ENCODE results near the gene PLD4. TPM values are rescaled to one million over a fixed set of nuclear protein-coding genes. Genes with fewer than 3 reads are reported as not detected.
"Not testable (repeated sequence)": the region's sequence is repeated elsewhere in the genome, so short reads cannot be mapped to it uniquely, and the experiment has no call there.

Gene PLD4
- total and polyA plus RNA-seq, 7 donors, result 0.04 to 0.25 TPM; not detected in 5

DNA sequence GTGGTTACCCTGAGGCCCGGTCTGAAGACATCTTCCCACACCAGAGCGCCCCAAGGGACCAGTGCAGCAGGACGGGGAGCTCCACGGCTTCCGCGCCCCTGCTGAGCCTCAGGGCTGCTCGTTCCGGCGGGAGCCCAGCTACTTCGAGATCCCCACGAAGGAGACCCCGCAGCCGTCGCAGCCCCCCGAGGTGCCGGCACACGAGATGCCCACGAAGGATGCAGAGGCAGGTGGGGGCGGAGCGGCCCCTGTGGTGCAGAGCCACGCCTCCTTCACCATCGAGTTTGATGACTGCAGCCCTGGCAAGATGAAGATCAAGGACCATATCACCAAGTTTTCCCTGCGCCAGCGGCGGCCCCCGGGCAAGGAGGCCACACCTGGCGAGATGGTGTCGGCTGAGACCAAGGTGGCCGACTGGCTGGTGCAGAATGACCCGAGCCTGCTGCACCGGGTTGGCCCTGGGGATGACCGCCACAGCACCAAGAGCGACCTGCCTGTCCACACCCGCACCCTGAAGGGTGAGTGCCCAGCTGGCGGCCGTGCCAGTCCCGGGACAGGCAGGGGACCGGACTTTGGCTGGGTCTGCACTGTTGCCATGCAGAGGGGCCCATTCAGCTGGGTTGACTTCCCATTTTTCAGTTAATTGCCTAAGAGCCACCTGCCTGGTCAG is 41.6 kb upstream of the PLD4 start:
- 90 to 92% (median 91%) methylated on average over 33 to 38 of the region's 38 CpGs for WGBS, 3 donors
- Histone ChIP-seq H3K4me3 (no peak overlapping the region), H3K9me3 (no peaks in the 10 kb centered on the region), H3K27me3 (ENCODE audit: insufficient read depth in 3 of 3, low read length in 2 of 3) (no peaks in the 10 kb centered on the region), H3K36me3 (ENCODE audit: insufficient read depth in 1 of 2, low read depth in 1 of 2) (peaks cover 0 to 64% of the 10 kb centered on the region in 2 donors), H3K27ac (no peak overlapping the region), H3K4me1 (peaks cover 12% of the 10 kb centered on the region)
- intact Hi-C loops (cut with DNase I), result no loop called here
- TF ChIP-seq, protein P1, sequence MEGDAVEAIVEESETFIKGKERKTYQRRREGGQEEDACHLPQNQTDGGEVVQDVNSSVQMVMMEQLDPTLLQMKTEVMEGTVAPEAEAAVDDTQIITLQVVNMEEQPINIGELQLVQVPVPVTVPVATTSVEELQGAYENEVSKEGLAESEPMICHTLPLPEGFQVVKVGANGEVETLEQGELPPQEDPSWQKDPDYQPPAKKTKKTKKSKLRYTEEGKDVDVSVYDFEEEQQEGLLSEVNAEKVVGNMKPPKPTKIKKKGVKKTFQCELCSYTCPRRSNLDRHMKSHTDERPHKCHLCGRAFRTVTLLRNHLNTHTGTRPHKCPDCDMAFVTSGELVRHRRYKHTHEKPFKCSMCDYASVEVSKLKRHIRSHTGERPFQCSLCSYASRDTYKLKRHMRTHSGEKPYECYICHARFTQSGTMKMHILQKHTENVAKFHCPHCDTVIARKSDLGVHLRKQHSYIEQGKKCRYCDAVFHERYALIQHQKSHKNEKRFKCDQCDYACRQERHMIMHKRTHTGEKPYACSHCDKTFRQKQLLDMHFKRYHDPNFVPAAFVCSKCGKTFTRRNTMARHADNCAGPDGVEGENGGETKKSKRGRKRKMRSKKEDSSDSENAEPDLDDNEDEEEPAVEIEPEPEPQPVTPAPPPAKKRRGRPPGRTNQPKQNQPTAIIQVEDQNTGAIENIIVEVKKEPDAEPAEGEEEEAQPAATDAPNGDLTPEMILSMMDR (IDR thresholded peaks at IDR 0.05), result no peak
- DNase-seq, result peak; percentile 10 to 48
- ATAC-seq, result no peak

DNA sequence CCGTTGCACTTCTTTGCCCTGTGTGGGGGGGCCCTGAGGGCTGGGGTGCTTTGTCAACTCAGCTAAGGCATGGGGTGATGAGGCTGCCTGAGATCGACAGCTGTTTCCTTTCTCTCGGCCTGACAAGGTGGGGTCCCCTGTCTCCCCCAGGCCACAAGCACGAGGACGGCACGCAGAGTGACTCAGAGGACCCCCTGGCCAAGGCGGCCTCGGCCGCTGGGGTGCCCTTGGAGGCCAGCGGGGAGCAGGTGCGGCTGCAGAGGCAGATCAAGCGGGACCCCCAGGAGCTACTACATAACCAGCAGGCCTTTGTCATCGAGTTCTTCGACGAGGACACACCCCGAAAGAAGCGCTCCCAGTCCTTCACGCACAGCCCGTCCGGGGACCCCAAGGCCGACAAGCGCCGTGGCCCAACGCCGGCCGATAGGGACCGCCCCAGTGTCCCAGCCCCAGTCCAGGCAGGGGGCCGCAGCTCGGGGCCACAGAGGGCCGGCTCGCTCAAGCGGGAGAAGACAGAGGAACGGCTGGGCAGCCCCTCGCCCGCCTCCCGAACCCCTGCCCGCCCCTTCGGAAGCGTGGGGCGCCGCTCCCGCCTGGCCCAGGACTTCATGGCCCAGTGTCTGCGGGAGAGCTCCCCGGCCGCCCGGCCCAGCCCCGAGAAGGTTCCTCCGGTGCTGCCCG is 40.9 kb upstream of the PLD4 start:
- 92 to 96% (median 94%) methylated on average over 45 to 49 of the region's 49 CpGs for WGBS, 3 donors

DNA sequence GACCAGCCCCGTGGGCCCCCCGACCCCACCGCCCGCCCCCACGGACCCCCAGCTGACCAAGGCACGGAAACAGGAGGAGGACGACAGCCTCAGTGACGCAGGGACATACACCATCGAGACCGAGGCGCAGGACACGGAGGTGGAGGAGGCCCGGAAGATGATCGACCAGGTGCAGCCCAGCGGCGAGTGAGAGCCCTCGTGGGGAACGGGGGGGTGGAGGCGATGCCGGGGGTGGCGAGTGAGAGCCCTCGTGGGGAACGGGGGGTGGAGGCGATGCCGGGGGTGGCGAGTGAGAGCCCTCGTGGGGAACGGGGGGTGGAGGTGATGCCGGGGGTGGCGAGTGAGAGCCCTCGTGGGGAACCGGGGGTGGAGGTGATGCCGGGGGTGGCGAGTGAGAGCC is 40.3 kb upstream of the PLD4 start:
- ATAC-seq; intact Hi-C loops (cut with DNase I); H3K27ac ChIP-seq; H3K9me3 ChIP-seq; H3K4me3 ChIP-seq; H3K27me3 ChIP-seq (ENCODE audit: insufficient read depth in 3 of 3, low read length in 2 of 3): not testable (repeated sequence)
- WGBS, 3 donors, result 89 to 92% (median 89%) methylated on average over 28 to 29 of the region's 34 CpGs
- Histone ChIP-seq H3K4me1 (peaks cover 12% of the 10 kb centered on the region), H3K36me3 (ENCODE audit: insufficient read depth in 1 of 2, low read depth in 1 of 2) (peaks cover 0 to 60% of the 10 kb centered on the region in 2 donors)
- DNase-seq, result peak in 1 of 2 donors; percentile 10

More for the DNA sequence above, 40.9 kb upstream of the PLD4 start:
- peak; percentile 14 to 44 for DNase-seq
- Histone ChIP-seq H3K36me3 (ENCODE audit: insufficient read depth in 1 of 2, low read depth in 1 of 2) (peaks cover 0 to 64% of the 10 kb centered on the region in 2 donors), H3K27me3 (ENCODE audit: insufficient read depth in 3 of 3, low read length in 2 of 3) (no peaks in the 10 kb centered on the region), H3K27ac (no peak overlapping the region), H3K4me1 (peaks cover 12% of the 10 kb centered on the region), H3K4me3 (no peak overlapping the region), H3K9me3 (no peaks in the 10 kb centered on the region)
- TF ChIP-seq, protein P1 (IDR thresholded peaks at IDR 0.05), result no peak
- ATAC-seq, result no peak
- intact Hi-C loops (cut with DNase I), result no loop called here

DNA sequence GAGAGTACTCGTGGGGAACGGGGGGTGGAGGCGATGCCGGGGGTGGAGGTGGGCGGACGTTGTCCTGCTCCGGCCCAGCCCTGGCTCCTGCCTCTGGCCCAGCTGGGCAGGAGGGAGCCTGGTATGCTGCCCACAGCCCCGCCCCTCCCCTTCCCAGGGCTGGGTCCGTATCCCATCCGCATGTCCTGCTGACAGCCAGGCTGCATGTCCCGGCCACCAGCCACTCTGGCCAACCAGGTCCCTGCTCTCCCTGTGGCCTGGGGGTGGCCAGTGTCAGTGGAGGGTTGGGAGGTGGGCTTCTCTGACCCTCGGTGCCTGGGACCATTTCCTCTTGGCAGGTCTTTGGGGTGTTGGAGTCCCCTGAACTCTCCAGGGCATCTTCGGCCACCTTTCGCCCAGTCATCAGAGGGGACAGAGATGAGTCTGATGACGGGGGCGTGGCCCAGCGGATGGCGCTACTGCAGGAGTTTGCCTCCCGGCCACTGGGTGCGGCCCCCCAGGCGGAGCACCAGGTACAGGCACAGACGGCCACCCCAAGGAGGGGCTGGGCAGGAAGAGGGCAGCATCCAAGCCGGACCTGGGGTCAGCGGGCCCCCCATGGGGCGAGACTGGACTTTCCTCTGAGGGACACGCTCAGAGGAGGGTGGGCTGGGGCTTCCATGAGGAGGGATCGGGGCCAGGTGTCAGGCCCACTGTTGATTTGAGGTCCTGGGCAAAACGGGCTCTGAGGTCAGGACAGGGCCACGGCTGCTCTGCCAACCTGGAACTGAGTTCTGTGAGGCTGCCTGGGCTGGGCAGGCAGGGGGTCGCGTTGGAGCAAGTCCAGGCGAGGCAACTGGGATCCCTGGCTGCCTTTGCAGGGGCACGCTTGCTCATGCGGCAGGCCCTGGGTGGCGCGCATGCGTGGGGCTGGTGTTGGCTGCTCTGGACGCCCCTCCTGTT is 39.4 kb upstream of the PLD4 start:
- Histone ChIP-seq H3K27me3 (ENCODE audit: insufficient read depth in 3 of 3, low read length in 2 of 3) (no peaks in the 10 kb centered on the region), H3K27ac (no peak overlapping the region), H3K4me3 (no peak overlapping the region), H3K9me3 (no peaks in the 10 kb centered on the region), H3K4me1 (peaks cover 12% of the 10 kb centered on the region), H3K36me3 (ENCODE audit: insufficient read depth in 1 of 2, low read depth in 1 of 2) (peaks cover 0 to 55% of the 10 kb centered on the region in 2 donors)
- 88 to 91% (median 88%) methylated on average over 31 to 38 of the region's 38 CpGs for WGBS, 3 donors
- intact Hi-C loops (cut with DNase I), result no loop called here
- DNase-seq (peak in 1 of 2 donors; percentile 43), ATAC-seq (no peak)
- TF ChIP-seq, protein P1 (IDR thresholded peaks at IDR 0.05), result no peak

Measured in psoas muscle (tissue), 8 donors.